MM.1S (cell line): Measurements from ENCODE around the gene CELSR3.

Experiments used
- DNase-seq: peaks from one replicate; pipeline ENCODE4 v3.0.0-alpha.2; 2015
- H2AFZ ChIP-seq: fragments of 300-600 bp; sonication (generic); 2 replicates; pipeline ENCODE4 v1.6.0; 2016; ENCODE audit warnings: antibody characterized with exemption, low read length
- H3F3A ChIP-seq: fragments of 300-600 bp; sonication (generic); 2 replicates; pipeline ENCODE4 v1.6.1; 2016; ENCODE audit warnings: mild to moderate bottlenecking, antibody characterized with exemption, low read length, moderate library complexity, mixed read lengths; ENCODE audit not compliant: insufficient read depth
- H3K27ac ChIP-seq: fragments of 300-600 bp; sonication (generic); 2 replicates; pipeline ENCODE4 v1.5.1; 2016; ENCODE audit warnings: mild to moderate bottlenecking, low read length
- H3K27me3 ChIP-seq: fragments of 300-600 bp; sonication (generic); replicated peaks from 2 replicates; pipeline ENCODE4 v1.6.0; 2016; ENCODE audit warnings: low read length; ENCODE audit not compliant: insufficient read depth
- H3K36me3 ChIP-seq: fragments of 300-600 bp; sonication (generic); replicated peaks from 2 replicates; pipeline ENCODE4 v1.6.1; 2016; ENCODE audit warnings: mild to moderate bottlenecking, low read length, mixed read lengths; ENCODE audit not compliant: insufficient read depth
- H3K4me1 ChIP-seq: fragments of 300-600 bp; sonication (generic); 2 replicates; pipeline ENCODE4 v1.6.1; 2016; ENCODE audit warnings: low read length, mixed read lengths
- H3K4me2 ChIP-seq: fragments of 300-600 bp; sonication (generic); 2 replicates; pipeline ENCODE4 v1.6.0; 2016; ENCODE audit warnings: low read depth, low read length
- H3K4me3 ChIP-seq: fragments of 300-600 bp; sonication (generic); 2 replicates; pipeline ENCODE4 v1.5.1; 2016; ENCODE audit warnings: low read length, mixed read lengths
- H3K79me2 ChIP-seq: fragments of 300-600 bp; sonication (generic); 2 replicates; pipeline ENCODE4 v1.6.1; 2016; ENCODE audit warnings: mixed run types, low read length, mixed read lengths
- H3K9ac ChIP-seq: fragments of 300-600 bp; sonication (generic); 2 replicates; pipeline ENCODE4 v1.6.1; 2016; ENCODE audit warnings: low read length, mixed read lengths
- H3K9me2 ChIP-seq: fragments of 300-600 bp; sonication (generic); replicated peaks from 2 replicates; pipeline ENCODE4 v1.6.1; 2016; ENCODE audit warnings: mild to moderate bottlenecking, low read length, mixed read lengths; ENCODE audit not compliant: insufficient read depth
- H3K9me3 ChIP-seq: fragments of 300-600 bp; sonication (generic); replicated peaks from 2 replicates; pipeline ENCODE4 v1.6.1; 2016; ENCODE audit warnings: mild to moderate bottlenecking, low read length, mixed read lengths; ENCODE audit not compliant: insufficient read depth
- H4K20me1 ChIP-seq: fragments of 300-600 bp; sonication (generic); 2 replicates; pipeline ENCODE4 v1.6.1; 2016; ENCODE audit warnings: mild to moderate bottlenecking, low read length, moderate library complexity, mixed read lengths; ENCODE audit not compliant: insufficient read depth
- CTCF ChIP-seq: fragments of 300-600 bp; sonication (generic); IDR thresholded peaks from 2 replicates; pipeline ENCODE4 v1.5.1; 2016; ENCODE audit warnings: antibody characterized with exemption, low read length, mixed read lengths
- EZH2 ChIP-seq: fragments of 300-600 bp; sonication (generic); optimal IDR thresholded peaks from 2 replicates; pipeline ENCODE3; 2017; ENCODE audit warnings: low read depth, mild to moderate bottlenecking, antibody characterized with exemption, low read length, mixed read lengths
- EZH2phosphoT487 ChIP-seq: fragments of 300-600 bp; sonication (generic); IDR thresholded peaks from 2 replicates; pipeline ENCODE4 v1.6.1; 2018; ENCODE audit warnings: antibody characterized with exemption, low read length

Gene CELSR3

GRCh38 chr3:48696601-48697000 lies 33.9 kb upstream of the CELSR3 start:
- H3K4me3 ChIP-seq = no peak overlapping the region
- no peak overlapping the region for H3K4me2 ChIP-seq
- no peak for DNase-seq
- H3K9ac ChIP-seq = no peak overlapping the region
- peaks cover 50% of the 10 kb centered on the region for H3K79me2 ChIP-seq
- no peaks in the 10 kb centered on the region; the same call in 1 of the 2 replicates for H4K20me1 ChIP-seq
- no peaks in the 10 kb centered on the region for H3K9me2 ChIP-seq
- no peak overlapping the region for H2AFZ ChIP-seq
- no peaks in the 10 kb centered on the region for H3K27me3 ChIP-seq
- TF ChIP-seq CTCF = no peak
- no peak for TF ChIP-seq EZH2phosphoT487
- TF ChIP-seq EZH2 = no peak
- H3K9me3 ChIP-seq = no peaks in the 10 kb centered on the region
- H3K36me3 ChIP-seq = no peaks in the 10 kb centered on the region; the same call in 1 of the 2 replicates
- no peak overlapping the region for H3K27ac ChIP-seq
- H3K4me1 ChIP-seq = no peaks in the 10 kb centered on the region
- H3F3A ChIP-seq = no peaks in the 10 kb centered on the region

- Histone ChIP-seq H3K9ac (no peak overlapping the region), H3K9me3 (no peaks in the 10 kb centered on the region), H3K79me2 (peaks cover 50% of the 10 kb centered on the region), H3K4me1 (no peaks in the 10 kb centered on the region), H3K27me3 (no peaks in the 10 kb centered on the region), H3K9me2 (no peaks in the 10 kb centered on the region), H3K27ac (no peak overlapping the region), H3K4me3 (no peak overlapping the region), H4K20me1 (no peaks in the 10 kb centered on the region; the same call in 1 of the 2 replicates), H3F3A (no peaks in the 10 kb centered on the region), H2AFZ (no peak overlapping the region), H3K4me2 (no peak overlapping the region), H3K36me3 (no peaks in the 10 kb centered on the region; the same call in 1 of the 2 replicates)
- no peak for DNase-seq
- TF ChIP-seq CTCF = no peak
Observed at GRCh38 chr3:48696156-48696555, 33.5 kb upstream of the CELSR3 start.

- H3K36me3 ChIP-seq = no peaks in the 10 kb centered on the region; the same call in 1 of the 2 replicates
- H3F3A ChIP-seq = no peaks in the 10 kb centered on the region
- no peaks in the 10 kb centered on the region for H3K27me3 ChIP-seq
- no peak overlapping the region for H2AFZ ChIP-seq
- H4K20me1 ChIP-seq = no peaks in the 10 kb centered on the region; the same call in 1 of the 2 replicates
- no peak overlapping the region for H3K27ac ChIP-seq
- H3K4me2 ChIP-seq = no peak overlapping the region
- peaks cover 42% of the 10 kb centered on the region for H3K79me2 ChIP-seq
- no peak overlapping the region for H3K9ac ChIP-seq
- H3K4me1 ChIP-seq = no peaks in the 10 kb centered on the region
- H3K4me3 ChIP-seq = no peak overlapping the region
- no peak for DNase-seq
- no peak for TF ChIP-seq EZH2phosphoT487
- no peak for TF ChIP-seq EZH2
- TF ChIP-seq CTCF = no peak
- no peaks in the 10 kb centered on the region for H3K9me2 ChIP-seq
- H3K9me3 ChIP-seq = no peaks in the 10 kb centered on the region
Observed at GRCh38 chr3:48695393-48695753, 32.7 kb upstream of the CELSR3 start.
